PC-9 (cell line): ENCODE measurements around the gene NOL6. TPM values are rescaled to one million over a fixed set of nuclear protein-coding genes. Genes with fewer than 3 reads are reported as not detected.
"Not testable (repeated sequence)": the region's sequence is repeated elsewhere in the genome, so short reads cannot be mapped to it uniquely, and the experiment has no call there.

Source experiments
- Bru-seq: library from RNA; stranded (reverse); fragments of 400-500 nt; gene quantifications from one replicate; lab custom pipeline; 2021; lab: Mats Ljungman, UMichigan
- BruChase-seq, 2 experiments: library from RNA; stranded (reverse); fragments of 400-500 nt; gene quantifications; one replicate each; lab custom pipeline; 2021; lab: Mats Ljungman, UMichigan
- BruUV-seq: library from RNA; stranded (reverse); fragments of 400-500 nt; replicated peaks from 2 replicates; lab custom pipeline; 2021; lab: Mats Ljungman, UMichigan
- CTCF ChIA-PET: fragments of 300-600 bp; sonication (Branson Sonifier 250); formaldehyde crosslinking; loops from one replicate; lab custom pipeline; 2022; ENCODE audit warnings: antibody characterized with exemption; lab: Charles Lee
- POLR2A ChIA-PET: fragments of 300-600 bp; sonication (Branson Sonifier 250); formaldehyde crosslinking; loops from one replicate; lab custom pipeline; 2022; ENCODE audit warnings: antibody characterized with exemption; ENCODE audit not compliant: unreplicated experiment; lab: Charles Lee
- DNase-seq, 2 experiments: peaks; one replicate each; pipeline versions ENCODE4 v3.0.0 to v3.0.0-alpha.2; 2015 to 2022; ENCODE audit warnings: mixed read lengths in 1 of 2
- H2AFZ ChIP-seq: fragments of 200-600 bp; sonication (generic); 2 replicates; pipeline ENCODE4 v1.8.1; 2017; ENCODE audit warnings: antibody characterized with exemption
- H3F3A ChIP-seq: fragments of 200-600 bp; sonication (generic); 2 replicates; pipeline ENCODE4 v1.8.1; 2017; ENCODE audit warnings: antibody characterized with exemption, mild to moderate bottlenecking, low read depth; ENCODE audit not compliant: insufficient read depth
- H3K27ac ChIP-seq: fragments of 200-600 bp; sonication (generic); 2 replicates; pipeline ENCODE4 v1.6.1; 2016; ENCODE audit warnings: mixed run types
- H3K27me3 ChIP-seq: fragments of 200-600 bp; sonication (generic); 2 replicates; pipeline ENCODE4 v1.6.1; 2016; ENCODE audit warnings: low read depth, mixed run types; ENCODE audit not compliant: insufficient read depth
- H3K36me3 ChIP-seq: fragments of 200-600 bp; sonication (generic); 2 replicates; pipeline ENCODE4 v1.6.1; 2016; ENCODE audit warnings: low read depth, mixed run types
- H3K4me1 ChIP-seq: fragments of 200-600 bp; sonication (generic); replicated peaks from 2 replicates; pipeline ENCODE4 v1.6.1; 2016; ENCODE audit warnings: mixed run types; ENCODE audit not compliant: insufficient read depth
- H3K4me2 ChIP-seq: fragments of 200-600 bp; sonication (generic); 2 replicates; pipeline ENCODE4 v1.6.1; 2017; ENCODE audit warnings: mixed run types
- H3K4me3 ChIP-seq: fragments of 200-600 bp; sonication (generic); 2 replicates; pipeline ENCODE4 v1.6.1; 2016; ENCODE audit warnings: mixed run types
- H3K79me2 ChIP-seq: fragments of 200-600 bp; sonication (generic); 2 replicates; pipeline ENCODE4 v1.6.1; 2017; ENCODE audit warnings: low read depth, mixed run types
- H3K9me2 ChIP-seq: fragments of 200-600 bp; sonication (generic); 2 replicates; pipeline ENCODE4 v1.8.1; 2017; ENCODE audit warnings: mild to moderate bottlenecking; ENCODE audit not compliant: insufficient read depth
- H3K9me3 ChIP-seq: fragments of 200-600 bp; sonication (generic); 2 replicates; pipeline ENCODE4 v1.8.1; 2016; ENCODE audit warnings: low read depth; ENCODE audit not compliant: insufficient read depth
- H4K20me1 ChIP-seq: fragments of 200-600 bp; sonication (generic); 2 replicates; pipeline ENCODE4 v1.8.1; 2017; ENCODE audit not compliant: insufficient read depth
- CTCF ChIP-seq: fragments of 200-600 bp; sonication (generic); conservative IDR thresholded peaks from 2 replicates; pipeline ENCODE4 v1.6.1; 2017; ENCODE audit warnings: mixed run types, antibody characterized with exemption, mild to moderate bottlenecking, moderate library complexity
- EZH2 ChIP-seq: fragments of 200-600 bp; sonication (generic); IDR thresholded peaks from 2 replicates; pipeline ENCODE4 v1.8.0; 2017; ENCODE audit warnings: antibody characterized with exemption, low read depth
- intact Hi-C: fragments of 100-400 bp; cut with micrococcal nuclease; formaldehyde crosslinking; loops from one replicate; pipeline ENCODE4 v1.10.0; 2022; ENCODE audit not compliant: unreplicated experiment
- long read RNA-seq: library from polyadenylated mRNA; stranded (forward); transcript quantifications from one replicate; pipeline ENCODE4 v2.0.0, GENCODE V29; 2022
- total RNA-seq: library from RNA; stranded (reverse); gene quantifications from 2 replicates; pipeline ENCODE4 v1.2.3, GENCODE V29; 2021

The NOL6 gene
- total RNA-seq (15.5 and 16.2 TPM in 2 replicates), Bru-seq, nascent RNA (percentile 61 among the genes with signal in this experiment), BruChase-seq, experiment 1, labeled RNA remaining after a 2-hour chase (percentile 65 among the genes with signal in this experiment), BruChase-seq, experiment 2, labeled RNA remaining after a 6-hour chase (percentile 85 among the genes with signal in this experiment)
- long read RNA-seq, full-length matches to known transcripts: 3 of 22 reads
- long read RNA-seq, partial matches to known transcripts: 7 of 22 reads
- long read RNA-seq, other reads (novel, unspliced or antisense): 12 of 22 reads

- no peaks in the 10 kb centered on the region for H3K27me3 ChIP-seq
- H3K79me2 ChIP-seq: peaks cover 24% of the 10 kb centered on the region
- no peaks in the 10 kb centered on the region for H4K20me1 ChIP-seq
- H3K36me3 ChIP-seq: no peaks in the 10 kb centered on the region
- peak within 1 kb of the TSS; percentile 91 for H3K4me2 ChIP-seq
- H3K27ac ChIP-seq: no peak within 1 kb of the TSS
- H3K9me3 ChIP-seq: no peaks in the 10 kb centered on the region
- ChIA-PET POLR2A (interaction anchor here (0.5 to 1.4 kb wide), 9 partner anchors 18 to 322 kb away, joined by 4 to 14 read pairs (median 5); partner anchors contain the start of genes ANKRD18B and PRSS3), CTCF (interaction anchor here (0.7 to 1.2 kb wide), 6 partner anchors 18 to 241 kb away, joined by 3 to 8 read pairs (median 4); partner anchors contain the start of gene AQP3)
- 0 out of 2 replicates have a peak, but pooled peaks cover 10% of the 10 kb centered on the region for H3K4me1 ChIP-seq
- no peak for TF ChIP-seq CTCF
- no peak for TF ChIP-seq EZH2
- intact Hi-C loops: loop anchor here (10.0 kb wide), 1 partner anchor 251 kb away; no protein-coding TSS in a partner anchor
- no peaks in the 10 kb centered on the region for H3K9me2 ChIP-seq
- H3K4me3 ChIP-seq: peak within 1 kb of the TSS; percentile 80
- peak within 1 kb of the TSS; percentile 86 for H2AFZ ChIP-seq
- BruUV-seq: no TSS peak
- no peaks in the 10 kb centered on the region for H3F3A ChIP-seq
- DNase-seq: peak; percentile 93
Measured at GRCh38 chr9:33473643-33474352, at the start of gene NOL6. Gene NOL6, minus strand, starts transcription at chr9:33473924. Its CDS starts 82 bp downstream, at chr9:33473842.

GRCh38 chr9:33521861-33522260 lies 48.1 kb upstream of the NOL6 start:
- DNase-seq, H3K9me2 ChIP-seq, H3K4me1 ChIP-seq, POLR2A ChIA-PET, H3K27ac ChIP-seq, H3K79me2 ChIP-seq, H3K4me2 ChIP-seq, H3K4me3 ChIP-seq, H3F3A ChIP-seq, intact Hi-C loops, H3K9me3 ChIP-seq, BruUV-seq, CTCF ChIA-PET, H3K36me3 ChIP-seq, H3K27me3 ChIP-seq, H4K20me1 ChIP-seq, H2AFZ ChIP-seq: not testable (repeated sequence)

- H4K20me1 ChIP-seq, H3K9me3 ChIP-seq, H2AFZ ChIP-seq, H3F3A ChIP-seq, H3K36me3 ChIP-seq, H3K4me3 ChIP-seq, H3K4me1 ChIP-seq, H3K27ac ChIP-seq, H3K27me3 ChIP-seq, POLR2A ChIA-PET, H3K9me2 ChIP-seq, intact Hi-C loops, BruUV-seq, H3K79me2 ChIP-seq, H3K4me2 ChIP-seq: not testable (repeated sequence)
- CTCF ChIA-PET: interaction anchor here (0.9 kb wide), 1 partner anchor 106 kb away, joined by 3 read pairs; no protein-coding TSS in a partner anchor
- DNase-seq: peak in 1 of 2 experiments; percentile 40
Measured at GRCh38 chr9:33517934-33518577, 44.3 kb upstream of the NOL6 start.
